Measurements from ENCODE around the gene USP2. TPM values are rescaled to one million over a fixed set of nuclear protein-coding genes. Genes with fewer than 3 reads are reported as not detected.
A peak's percentile ranks its signal among the peaks of the same experiment; 100 is the strongest.

USP2 gene
- total RNA-seq, 1 experiment from 2014 or later, result 5.7 TPM

GRCh38 chr11:119339589-119340334 lies 41.7 kb downstream of the USP2 start:
- Histone ChIP-seq H2BK15ac (ENCODE audit: low read depth, low read length) (no peak overlapping the region), H3K9ac (ENCODE audit: extremely low read depth, insufficient read length, low read length) (no peak overlapping the region), H3T11ph (ENCODE audit: low read length) (no peak overlapping the region), H2BK5ac (ENCODE audit: insufficient read length, low read length) (no peak overlapping the region), H4K5ac (ENCODE audit: insufficient read length, low read depth, low read length) (no peak overlapping the region), H2AFZ (ENCODE audit: low read length) (no peak overlapping the region), H4K8ac (replicated peaks; ENCODE audit: insufficient read length, low read depth, low read length) (no peak overlapping the region), H2BK20ac (ENCODE audit: low read depth, low read length, poor library complexity, severe bottlenecking) (no peak overlapping the region), H3K14ac (ENCODE audit: insufficient read depth, low read length) (peak overlapping the region; percentile 50; the same call in 1 of the 2 replicates), H3K4me1 (ENCODE audit: insufficient read depth, low read length) (no peaks in the 10 kb centered on the region; the same call in 1 of the 2 replicates), H3K4ac (ENCODE audit: low read depth, low read length) (no peak overlapping the region), H4K20me1 (ENCODE audit: control insufficient read depth, insufficient read depth, insufficient read length) (no peaks in the 10 kb centered on the region), H3K23me2 (ENCODE audit: insufficient read length, low read depth, low read length, poor library complexity, severe bottlenecking) (peaks cover 26% of the 10 kb centered on the region), H3K18ac (ENCODE audit: insufficient read length, low read depth, low read length) (peak overlapping the region; percentile 6), H2BK12ac (ENCODE audit: insufficient read length, low read depth, low read length) (no peak overlapping the region), H3K56ac (ENCODE audit: insufficient read length, low read depth, low read length) (no peak overlapping the region), H4K91ac (ENCODE audit: insufficient read length, low read depth, low read length) (no peak overlapping the region), H3K9me3 (ENCODE audit: control insufficient read depth, low read depth, low read length) (no peaks in the 10 kb centered on the region), H3K27ac (ENCODE audit: insufficient read length, low read depth, low read length) (no peak overlapping the region), H2AK5ac (ENCODE audit: insufficient read length, low read length) (no peak overlapping the region), H3K79me2 (ENCODE audit: insufficient read depth, low read length) (peaks cover 13% of the 10 kb centered on the region; the same call in 1 of the 2 replicates), H3K27me3 (ENCODE audit: insufficient read depth, low read length) (peaks cover 16% of the 10 kb centered on the region), H2BK120ac (ENCODE audit: low read depth, low read length, poor library complexity, severe bottlenecking) (no peak overlapping the region), H3K79me1 (ENCODE audit: insufficient read depth, low read depth, low read length, poor library complexity, severe bottlenecking) (peaks cover 9% of the 10 kb centered on the region), H3K23ac (ENCODE audit: insufficient read length, low read depth, low read length) (no peak overlapping the region), H3K4me2 (ENCODE audit: insufficient read depth, insufficient read length, low read length) (peak overlapping the region; percentile 56)
- no CpG with 5 or more reads among the region's 86 CpGs for WGBS (ENCODE audit: extremely low coverage, insufficient read length, low lambda C conversion rate)
- Mint-ChIP-seq H3K4me1 (peaks cover 43 to 63% of the 10 kb centered on the region in 2 experiments), H3K9me3 (no peaks in the 10 kb centered on the region; a peak in 1 of 5 replicates), H3K27me3 (ENCODE audit: low read depth) (peaks cover 57% of the 10 kb centered on the region), H3K27ac (no peak overlapping the region), H3K36me3 (ENCODE audit: insufficient read depth in 1 of 3, low read depth in 3 of 3) (peaks cover 11 to 18% (median 15%) of the 10 kb centered on the region in 3 experiments), H3K4me3 (peak overlapping the region; percentile 38 to 99)
- TF ChIP-seq, protein P1, sequence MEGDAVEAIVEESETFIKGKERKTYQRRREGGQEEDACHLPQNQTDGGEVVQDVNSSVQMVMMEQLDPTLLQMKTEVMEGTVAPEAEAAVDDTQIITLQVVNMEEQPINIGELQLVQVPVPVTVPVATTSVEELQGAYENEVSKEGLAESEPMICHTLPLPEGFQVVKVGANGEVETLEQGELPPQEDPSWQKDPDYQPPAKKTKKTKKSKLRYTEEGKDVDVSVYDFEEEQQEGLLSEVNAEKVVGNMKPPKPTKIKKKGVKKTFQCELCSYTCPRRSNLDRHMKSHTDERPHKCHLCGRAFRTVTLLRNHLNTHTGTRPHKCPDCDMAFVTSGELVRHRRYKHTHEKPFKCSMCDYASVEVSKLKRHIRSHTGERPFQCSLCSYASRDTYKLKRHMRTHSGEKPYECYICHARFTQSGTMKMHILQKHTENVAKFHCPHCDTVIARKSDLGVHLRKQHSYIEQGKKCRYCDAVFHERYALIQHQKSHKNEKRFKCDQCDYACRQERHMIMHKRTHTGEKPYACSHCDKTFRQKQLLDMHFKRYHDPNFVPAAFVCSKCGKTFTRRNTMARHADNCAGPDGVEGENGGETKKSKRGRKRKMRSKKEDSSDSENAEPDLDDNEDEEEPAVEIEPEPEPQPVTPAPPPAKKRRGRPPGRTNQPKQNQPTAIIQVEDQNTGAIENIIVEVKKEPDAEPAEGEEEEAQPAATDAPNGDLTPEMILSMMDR (conservative IDR thresholded peaks at IDR 0.05), result peak; percentile 99
- peak; percentile 83 for DNase-seq
